ENCODE results near the gene LRMDA.

The LRMDA gene

GRCh38 chr10:76328348-76328747 is 896.9 kb downstream of the LRMDA start:
- no peaks in the 10 kb centered on the region for H3K4me1 Mint-ChIP-seq
- no peaks in the 10 kb centered on the region for H3K27me3 Mint-ChIP-seq
- no peaks in the 10 kb centered on the region for H3K36me3 Mint-ChIP-seq
- peaks cover 2% of the 10 kb centered on the region for H3K9me3 Mint-ChIP-seq
- DNase-seq: no peak
- no peak overlapping the region for H3K4me3 Mint-ChIP-seq
- CTCF ChIA-PET: no interaction called here
- no peak overlapping the region for H3K27ac Mint-ChIP-seq

GRCh38 chr10:76329891-76330575 is 898.6 kb downstream of the LRMDA start:
- H3K36me3 Mint-ChIP-seq: no peaks in the 10 kb centered on the region
- H3K9me3 Mint-ChIP-seq: peaks cover 2% of the 10 kb centered on the region
- DNase-seq: no peak
- H3K27me3 Mint-ChIP-seq: no peaks in the 10 kb centered on the region
- CTCF ChIA-PET: no interaction called here
- no peaks in the 10 kb centered on the region for H3K4me1 Mint-ChIP-seq
- no peak overlapping the region for H3K4me3 Mint-ChIP-seq
- H3K27ac Mint-ChIP-seq: no peak overlapping the region

GRCh38 chr10:76331742-76332141 is 900.3 kb downstream of the LRMDA start:
- no peaks in the 10 kb centered on the region for H3K36me3 Mint-ChIP-seq
- no peaks in the 10 kb centered on the region for H3K27me3 Mint-ChIP-seq
- H3K9me3 Mint-ChIP-seq: peaks cover 2% of the 10 kb centered on the region
- H3K4me3 Mint-ChIP-seq: no peak overlapping the region
- CTCF ChIA-PET: no interaction called here
- DNase-seq: no peak
- no peak overlapping the region for H3K27ac Mint-ChIP-seq
- no peaks in the 10 kb centered on the region for H3K4me1 Mint-ChIP-seq

- no peak overlapping the region for H3K27ac Mint-ChIP-seq
- H3K36me3 Mint-ChIP-seq: no peaks in the 10 kb centered on the region
- no peaks in the 10 kb centered on the region for H3K27me3 Mint-ChIP-seq
- H3K4me1 Mint-ChIP-seq: no peaks in the 10 kb centered on the region
- H3K4me3 Mint-ChIP-seq: no peak overlapping the region
- CTCF ChIA-PET: no interaction called here
- no peak for DNase-seq
- peaks cover 2% of the 10 kb centered on the region for H3K9me3 Mint-ChIP-seq
Measured at GRCh38 chr10:76333326-76333725, 901.9 kb downstream of the LRMDA start.

GRCh38 chr10:76333796-76334195 is 902.4 kb downstream of the LRMDA start:
- no peak overlapping the region for H3K4me3 Mint-ChIP-seq
- H3K9me3 Mint-ChIP-seq: peaks cover 2% of the 10 kb centered on the region
- CTCF ChIA-PET: no interaction called here
- H3K27me3 Mint-ChIP-seq: no peaks in the 10 kb centered on the region
- H3K4me1 Mint-ChIP-seq: no peaks in the 10 kb centered on the region
- DNase-seq: no peak
- H3K27ac Mint-ChIP-seq: no peak overlapping the region
- H3K36me3 Mint-ChIP-seq: no peaks in the 10 kb centered on the region

- DNase-seq: no peak
- CTCF ChIA-PET: no interaction called here
- Mint-ChIP-seq H3K4me3 (no peak overlapping the region), H3K4me1 (no peaks in the 10 kb centered on the region), H3K27ac (no peak overlapping the region), H3K9me3 (peaks cover 2% of the 10 kb centered on the region), H3K27me3 (no peaks in the 10 kb centered on the region), H3K36me3 (no peaks in the 10 kb centered on the region)
Measured at GRCh38 chr10:76334255-76334654, 902.8 kb downstream of the LRMDA start.

- CTCF ChIA-PET: no interaction called here
- H3K36me3 Mint-ChIP-seq: no peaks in the 10 kb centered on the region
- DNase-seq: no peak
- no peaks in the 10 kb centered on the region for H3K4me1 Mint-ChIP-seq
- H3K27ac Mint-ChIP-seq: no peak overlapping the region
- no peaks in the 10 kb centered on the region for H3K27me3 Mint-ChIP-seq
- peaks cover 2% of the 10 kb centered on the region for H3K9me3 Mint-ChIP-seq
- H3K4me3 Mint-ChIP-seq: no peak overlapping the region
Measured at GRCh38 chr10:76336213-76336963, 905.0 kb downstream of the LRMDA start.

- H3K9me3 Mint-ChIP-seq: peaks cover 2% of the 10 kb centered on the region
Measured at GRCh38 chr10:76337641-76338040, 906.2 kb downstream of the LRMDA start.

GRCh38 chr10:76338187-76338586 is 906.8 kb downstream of the LRMDA start:
- CTCF ChIA-PET: no interaction called here
- no peak overlapping the region for H3K4me3 Mint-ChIP-seq
- H3K27me3 Mint-ChIP-seq: no peaks in the 10 kb centered on the region
- H3K27ac Mint-ChIP-seq: no peak overlapping the region
- DNase-seq: no peak
- H3K4me1 Mint-ChIP-seq: no peaks in the 10 kb centered on the region
- H3K36me3 Mint-ChIP-seq: no peaks in the 10 kb centered on the region
- H3K9me3 Mint-ChIP-seq: no peaks in the 10 kb centered on the region

More at GRCh38 chr10:76337641-76338040, 906.2 kb downstream of the LRMDA start:
- H3K27me3 Mint-ChIP-seq: no peaks in the 10 kb centered on the region
- H3K36me3 Mint-ChIP-seq: no peaks in the 10 kb centered on the region
- H3K4me1 Mint-ChIP-seq: no peaks in the 10 kb centered on the region
- DNase-seq: no peak
- H3K4me3 Mint-ChIP-seq: no peak overlapping the region
- CTCF ChIA-PET: no interaction called here
- H3K27ac Mint-ChIP-seq: no peak overlapping the region

- no peak for DNase-seq
- no peaks in the 10 kb centered on the region for H3K36me3 Mint-ChIP-seq
- H3K27ac Mint-ChIP-seq: no peak overlapping the region
- H3K4me3 Mint-ChIP-seq: no peak overlapping the region
- H3K4me1 Mint-ChIP-seq: no peaks in the 10 kb centered on the region
- CTCF ChIA-PET: no interaction called here
- H3K9me3 Mint-ChIP-seq: no peaks in the 10 kb centered on the region
- H3K27me3 Mint-ChIP-seq: no peaks in the 10 kb centered on the region
Measured at GRCh38 chr10:76341740-76342139, 910.3 kb downstream of the LRMDA start.

- no peak overlapping the region for H3K27ac Mint-ChIP-seq
- H3K4me3 Mint-ChIP-seq: no peak overlapping the region
- no peaks in the 10 kb centered on the region for H3K4me1 Mint-ChIP-seq
- CTCF ChIA-PET: no interaction called here
- no peak for DNase-seq
- no peaks in the 10 kb centered on the region for H3K9me3 Mint-ChIP-seq
- H3K36me3 Mint-ChIP-seq: no peaks in the 10 kb centered on the region
- no peaks in the 10 kb centered on the region for H3K27me3 Mint-ChIP-seq
Measured at GRCh38 chr10:76342996-76343395, 911.6 kb downstream of the LRMDA start.

GRCh38 chr10:76347832-76348231 is 916.4 kb downstream of the LRMDA start:
- H3K27me3 Mint-ChIP-seq: no peaks in the 10 kb centered on the region
- H3K9me3 Mint-ChIP-seq: peaks cover 2% of the 10 kb centered on the region
- H3K4me3 Mint-ChIP-seq: no peak overlapping the region
- CTCF ChIA-PET: interaction anchor here (0.6 kb wide), 1 partner anchor 413 kb away, joined by 4 read pairs; no protein-coding TSS in a partner anchor
- no peak overlapping the region for H3K27ac Mint-ChIP-seq
- H3K36me3 Mint-ChIP-seq: no peaks in the 10 kb centered on the region
- no peaks in the 10 kb centered on the region for H3K4me1 Mint-ChIP-seq
- DNase-seq: no peak

- Mint-ChIP-seq H3K4me1 (no peaks in the 10 kb centered on the region), H3K4me3 (no peak overlapping the region), H3K9me3 (peaks cover 2% of the 10 kb centered on the region), H3K36me3 (no peaks in the 10 kb centered on the region), H3K27me3 (no peaks in the 10 kb centered on the region), H3K27ac (no peak overlapping the region)
- CTCF ChIA-PET: no interaction called here
- no peak for DNase-seq
Measured at GRCh38 chr10:76350583-76350982, 919.2 kb downstream of the LRMDA start.

GRCh38 chr10:76352300-76352699 is 920.9 kb downstream of the LRMDA start:
- Mint-ChIP-seq H3K36me3 (no peaks in the 10 kb centered on the region), H3K27ac (no peak overlapping the region)
- DNase-seq: no peak

GRCh38 chr10:76353237-76353851 is 921.9 kb downstream of the LRMDA start:
- Mint-ChIP-seq H3K27ac (no peak overlapping the region), H3K4me1 (no peaks in the 10 kb centered on the region), H3K36me3 (no peaks in the 10 kb centered on the region), H3K4me3 (no peak overlapping the region), H3K27me3 (no peaks in the 10 kb centered on the region), H3K9me3 (peaks cover 2% of the 10 kb centered on the region)
- DNase-seq: no peak
- CTCF ChIA-PET: no interaction called here

More at GRCh38 chr10:76352300-76352699, 920.9 kb downstream of the LRMDA start:
- Mint-ChIP-seq H3K27me3 (no peaks in the 10 kb centered on the region), H3K4me3 (no peak overlapping the region), H3K4me1 (no peaks in the 10 kb centered on the region), H3K9me3 (peaks cover 2% of the 10 kb centered on the region)
- CTCF ChIA-PET: no interaction called here
